ENCODE results near the gene TJP2.

Gene TJP2

GRCh38 chr9:69190086-69190862 lies 16.2 kb downstream of the TJP2 start:
- no peak for DNase-seq (ENCODE audit: low spot score)

GRCh38 chr9:69190863-69191181 lies 16.7 kb downstream of the TJP2 start:
- no peak for DNase-seq (ENCODE audit: low spot score)

DNA sequence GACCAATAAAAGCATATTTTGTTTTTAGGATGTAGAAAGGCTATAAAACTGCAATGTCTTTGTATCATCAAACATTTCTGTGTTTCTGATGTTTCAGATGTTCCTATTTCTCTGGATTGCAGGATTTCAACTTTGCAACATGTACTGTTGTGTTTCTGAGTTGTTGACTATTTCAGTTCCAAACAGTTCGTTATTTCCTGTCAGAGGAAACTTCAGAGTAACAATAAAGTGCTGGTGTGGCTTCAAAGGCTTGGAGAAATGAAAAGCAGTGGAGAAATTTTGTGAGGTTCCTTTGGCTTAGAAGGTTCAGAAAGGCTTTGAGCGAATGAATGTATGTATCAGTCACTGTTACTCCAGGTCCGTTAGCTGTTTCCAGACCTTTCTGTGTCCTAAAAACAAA lies 17.2 kb downstream of the TJP2 start:
- no peak for DNase-seq (ENCODE audit: low spot score)

DNA sequence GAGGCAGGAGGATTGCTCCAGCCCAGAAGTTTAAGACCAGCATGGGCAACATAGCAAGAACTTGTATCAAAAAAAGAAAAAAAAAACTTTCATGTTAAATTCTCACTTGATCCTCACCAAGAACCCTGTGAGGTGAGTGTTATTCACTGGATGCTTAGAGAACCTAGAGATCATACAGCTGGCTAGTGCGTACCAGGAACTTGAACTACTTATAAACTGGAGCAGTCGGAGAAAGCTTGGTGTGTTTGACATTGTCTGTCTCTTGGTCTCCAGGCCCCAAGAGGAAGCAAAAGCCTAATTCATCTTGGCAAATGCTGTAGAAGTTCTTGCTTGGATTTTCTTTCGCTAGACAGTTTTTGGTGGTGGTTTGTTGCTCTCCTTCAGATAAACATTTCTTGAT lies 18.1 kb downstream of the TJP2 start:
- no peak for DNase-seq (ENCODE audit: low spot score)

DNA sequence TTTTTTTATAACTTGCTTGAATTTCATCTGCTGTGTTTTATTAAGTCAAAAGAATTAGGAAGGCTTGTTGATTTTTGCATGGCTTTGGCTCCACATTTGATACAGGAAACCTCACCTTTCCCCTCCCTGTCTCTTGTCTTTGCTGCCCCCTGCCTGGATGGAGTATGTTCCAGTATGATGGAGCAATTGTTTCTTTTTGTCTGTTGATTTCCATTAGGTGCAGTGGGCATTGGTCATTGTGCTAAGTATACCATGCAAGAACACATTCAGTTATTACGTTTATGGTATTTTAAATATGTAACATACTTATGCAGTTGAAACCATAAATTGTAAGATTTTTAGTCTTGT lies 19.6 kb downstream of the TJP2 start:
- DNase-seq (ENCODE audit: low spot score), result peak; percentile 22

DNA sequence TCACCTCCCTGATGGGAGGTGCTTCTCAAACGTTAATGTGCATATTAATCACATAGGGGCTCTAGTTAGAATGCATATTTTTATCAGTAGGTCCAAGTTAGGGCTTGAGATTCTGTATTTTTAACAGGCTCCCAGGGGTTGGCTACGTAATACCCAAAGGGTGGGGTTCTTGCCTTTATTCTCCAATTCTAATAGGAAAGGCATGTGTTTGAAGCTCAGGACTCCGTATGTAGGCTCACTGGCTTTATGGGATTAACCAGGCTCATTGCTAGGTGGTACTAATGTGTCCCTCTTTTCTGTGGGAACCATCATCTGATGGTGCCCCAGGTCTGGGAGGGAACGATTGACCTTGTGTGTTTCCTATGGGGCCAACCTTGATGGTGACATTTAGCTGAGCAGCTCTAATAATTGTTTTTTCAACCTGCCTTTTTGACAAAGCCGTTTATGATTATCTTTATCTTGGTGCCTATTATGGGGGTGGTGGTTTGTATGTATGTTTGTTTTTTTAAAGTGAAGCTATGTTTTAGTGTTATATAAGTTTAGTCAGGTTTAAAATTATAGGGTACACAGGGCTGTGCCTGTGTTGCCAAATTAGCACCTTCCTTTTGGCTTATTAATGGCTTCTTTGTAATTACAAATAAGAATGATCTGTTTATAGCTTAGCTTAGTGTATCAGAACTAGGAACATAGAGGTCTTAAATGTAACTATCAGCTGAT lies 20.8 kb downstream of the TJP2 start:
- DNase-seq (ENCODE audit: low spot score), result no peak

DNA sequence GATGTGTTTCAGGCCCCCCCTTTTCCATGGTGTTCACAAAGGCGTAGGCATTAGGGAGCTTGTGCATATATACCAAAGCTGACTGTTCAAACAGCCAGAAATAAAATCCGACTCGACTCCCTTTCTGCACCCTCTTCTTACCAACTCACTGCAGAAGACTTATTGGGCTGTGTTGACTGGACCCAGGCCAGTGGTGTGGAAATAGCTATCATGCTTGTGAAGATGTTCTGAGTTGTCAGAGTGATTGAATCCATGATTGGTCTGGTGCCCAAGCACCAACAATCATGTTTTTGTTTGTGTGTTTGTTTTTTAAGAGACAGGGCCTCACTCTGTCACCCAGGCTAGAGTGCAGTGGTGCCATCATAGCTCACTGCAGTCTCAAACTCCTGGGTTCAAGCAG lies 21.6 kb downstream of the TJP2 start:
- no peak for DNase-seq (ENCODE audit: low spot score)

DNA sequence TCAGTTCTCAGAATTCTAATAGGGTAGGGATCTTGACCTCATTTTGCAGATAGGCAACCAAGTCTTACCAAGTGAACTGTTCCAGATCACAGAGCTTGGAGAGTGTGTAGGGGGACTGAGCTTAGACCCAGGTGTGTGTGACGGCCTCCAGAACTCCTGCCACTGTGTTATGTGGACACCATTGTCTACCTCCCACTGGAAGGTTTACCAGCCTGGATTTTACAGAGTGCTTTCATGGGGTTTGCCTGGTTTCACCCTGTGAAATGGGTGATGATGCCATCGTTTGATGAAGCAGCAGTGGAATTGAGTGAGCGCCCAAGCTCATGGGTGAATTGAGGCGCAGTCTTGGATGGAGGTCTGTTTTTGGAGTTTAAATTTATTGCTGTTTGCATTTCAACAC lies 23.6 kb downstream of the TJP2 start:
- DNase-seq (ENCODE audit: low spot score), result no peak

- no peak for DNase-seq (ENCODE audit: low spot score)
Measured at GRCh38 chr9:69198521-69199220, 24.6 kb downstream of the TJP2 start.

DNA sequence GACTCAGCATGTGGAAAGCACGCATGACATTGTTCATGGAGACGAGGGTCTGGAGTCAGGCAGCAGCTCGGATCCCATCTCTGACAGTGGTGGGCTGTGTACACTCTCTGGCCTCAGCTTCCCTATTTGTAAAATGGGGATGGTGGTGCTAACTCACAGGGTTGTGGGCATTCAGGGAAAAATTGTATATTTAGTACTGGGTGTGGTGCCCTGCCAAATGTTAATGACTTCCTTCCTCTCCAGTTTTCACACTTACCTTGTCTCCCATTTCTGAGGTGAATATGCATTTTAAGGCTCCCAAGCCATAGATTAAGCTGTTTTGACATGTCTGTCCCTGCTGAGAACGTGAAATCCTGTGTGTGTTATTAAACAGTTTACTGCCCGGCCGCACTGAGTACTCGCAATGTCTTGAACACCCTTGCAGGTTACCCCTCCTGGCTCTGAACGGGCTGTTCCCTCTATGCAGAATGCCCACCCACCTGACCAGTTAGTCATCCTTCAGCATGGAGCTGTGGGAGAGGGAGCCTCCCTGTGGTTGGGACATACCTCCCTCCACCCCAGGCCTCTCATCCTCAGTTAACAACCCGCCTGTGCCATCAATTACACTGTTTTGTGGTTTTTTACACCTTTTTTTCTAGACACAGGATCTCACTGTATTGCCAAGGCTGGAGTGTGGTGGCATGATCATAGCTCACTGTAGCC lies 25.8 kb downstream of the TJP2 start:
- no peak for DNase-seq (ENCODE audit: low spot score)

- DNase-seq (ENCODE audit: low spot score), result no peak
Measured at GRCh38 chr9:69202556-69202955, 28.5 kb downstream of the TJP2 start.

GRCh38 chr9:69204326-69204725 lies 30.2 kb downstream of the TJP2 start:
- DNase-seq (ENCODE audit: low spot score), result no peak

DNA sequence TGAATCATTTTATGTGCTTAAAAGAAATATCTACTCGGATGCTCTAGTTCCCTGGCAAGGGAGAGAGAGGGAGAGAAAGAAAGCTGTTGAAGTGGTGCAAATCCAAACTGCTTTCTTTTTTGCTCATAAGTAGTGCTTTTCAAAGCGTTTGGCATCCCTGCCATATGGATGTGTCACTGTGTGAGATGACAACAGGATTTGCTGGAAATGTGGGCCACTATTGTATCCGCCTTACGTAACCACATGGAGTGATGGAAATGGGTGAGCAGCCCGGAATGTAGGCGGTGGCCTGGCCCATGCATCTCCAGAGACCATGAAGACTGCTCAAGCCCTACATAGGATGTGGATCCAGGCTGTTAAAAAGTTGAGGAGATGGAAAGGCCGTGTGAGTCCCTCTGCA lies 30.8 kb downstream of the TJP2 start:
- no peak for DNase-seq (ENCODE audit: low spot score)

DNA sequence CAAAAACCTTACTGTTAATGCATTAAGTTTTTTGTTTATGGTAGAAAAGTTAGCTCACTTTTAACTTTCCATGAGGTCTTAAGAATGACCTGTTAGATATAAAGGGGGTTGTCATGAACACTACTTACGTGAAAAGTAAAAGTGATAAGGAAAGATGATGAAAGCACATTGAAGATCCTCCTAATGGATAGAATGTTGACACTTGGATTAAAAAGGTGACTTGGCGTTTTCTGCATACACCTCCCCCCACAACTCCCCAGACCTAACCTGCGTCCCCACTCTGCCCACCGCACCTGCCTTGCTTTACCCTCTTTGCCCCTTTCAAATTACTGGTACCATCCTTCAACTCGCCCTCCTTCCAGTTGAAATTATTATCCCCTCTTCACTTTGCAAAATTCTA lies 32.0 kb downstream of the TJP2 start:
- DNase-seq (ENCODE audit: low spot score), result no peak

DNA sequence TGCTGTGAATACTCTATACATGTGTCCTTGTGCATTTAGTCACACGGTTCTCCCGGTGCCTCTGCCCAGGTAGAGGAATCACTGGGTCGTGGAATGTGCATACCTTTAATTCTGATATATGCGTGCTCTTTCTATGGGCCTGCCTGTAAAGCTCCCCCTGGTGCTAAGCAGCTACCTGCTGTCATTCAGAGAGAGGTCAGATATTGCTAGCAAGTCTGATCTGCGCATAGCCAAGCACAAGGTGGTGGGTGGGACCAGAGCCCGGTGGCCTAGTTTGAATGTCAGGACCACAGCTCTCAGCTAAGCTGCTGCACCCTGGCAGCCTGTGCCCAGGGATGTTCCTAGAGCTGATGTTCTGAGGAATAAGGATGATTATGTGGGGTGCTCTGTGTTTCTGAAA lies 33.4 kb downstream of the TJP2 start:
- DNase-seq (ENCODE audit: low spot score), result no peak

GRCh38 chr9:69211424-69212036 lies 37.5 kb downstream of the TJP2 start:
- no peak for DNase-seq (ENCODE audit: low spot score)

DNA sequence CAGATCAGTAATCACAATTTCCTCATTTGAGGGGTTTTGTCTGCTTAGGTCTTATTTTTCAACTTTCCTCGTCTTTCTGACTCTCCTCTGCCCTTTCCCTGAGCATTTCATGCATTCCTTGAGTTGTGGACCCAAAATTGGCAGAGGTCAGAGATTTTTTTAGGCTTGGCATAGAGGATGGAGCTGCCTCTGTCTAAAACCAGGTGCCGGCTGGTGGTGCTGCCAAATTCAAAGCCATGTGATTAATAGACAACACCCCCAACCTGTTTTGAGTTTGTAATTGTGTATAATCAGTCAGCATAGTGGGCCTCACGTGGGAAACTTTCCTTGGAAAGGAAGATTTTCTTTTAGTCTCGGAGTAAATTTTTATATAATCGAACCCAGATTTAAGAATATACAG lies 39.6 kb downstream of the TJP2 start:
- no peak for DNase-seq (ENCODE audit: low spot score)

GRCh38 chr9:69214939-69215338 lies 40.9 kb downstream of the TJP2 start:
- no peak for DNase-seq (ENCODE audit: low spot score)

- no peak for DNase-seq (ENCODE audit: low spot score)
Measured at GRCh38 chr9:69215774-69216485, 41.9 kb downstream of the TJP2 start.

- no peak for DNase-seq (ENCODE audit: low spot score)
Measured at GRCh38 chr9:69218166-69218565, 44.1 kb downstream of the TJP2 start.

DNA sequence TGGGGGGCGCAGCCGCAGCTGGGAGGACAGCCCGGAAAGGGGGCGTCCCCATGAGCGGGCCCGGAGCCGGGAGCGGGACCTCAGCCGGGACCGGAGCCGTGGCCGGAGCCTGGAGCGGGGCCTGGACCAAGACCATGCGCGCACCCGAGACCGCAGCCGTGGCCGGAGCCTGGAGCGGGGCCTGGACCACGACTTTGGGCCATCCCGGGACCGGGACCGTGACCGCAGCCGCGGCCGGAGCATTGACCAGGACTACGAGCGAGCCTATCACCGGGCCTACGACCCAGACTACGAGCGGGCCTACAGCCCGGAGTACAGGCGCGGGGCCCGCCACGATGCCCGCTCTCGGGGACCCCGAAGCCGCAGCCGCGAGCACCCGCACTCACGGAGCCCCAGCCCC lies 47.0 kb downstream of the TJP2 start:
- no peak for DNase-seq (ENCODE audit: low spot score)

All from SK-N-DZ (cell line).